Measurements from ENCODE around the gene LENG9. TPM values are rescaled to one million over a fixed set of nuclear protein-coding genes. Genes with fewer than 3 reads are reported as not detected.
A peak's percentile ranks its signal among the peaks of the same experiment; 100 is the strongest.

Gene LENG9
- total RNA-seq, 1 donor from 2014 or later, result 1.7 TPM

GRCh38 chr19:54440641-54441040 is 22.9 kb downstream of the LENG9 start:
- H3K4me3 ChIP-seq, result no peak overlapping the region
- H3K27ac ChIP-seq (replicated peaks), result no peak overlapping the region
- H3K36me3 ChIP-seq, result peaks cover 30% of the 10 kb centered on the region
- H3K27me3 ChIP-seq (ENCODE audit: low read depth), result no peaks in the 10 kb centered on the region
- H3K4me1 ChIP-seq, result peaks cover 25% of the 10 kb centered on the region
- intact Hi-C loops (cut with micrococcal nuclease), result no loop called here
- TF ChIP-seq CTCF (IDR thresholded peaks at IDR 0.05; ENCODE audit: borderline replicate concordance), result no peak
- H3K9me3 ChIP-seq (replicated peaks), result no peaks in the 10 kb centered on the region
- DNase-seq, result no peak

GRCh38 chr19:54439174-54439851 is 24.3 kb downstream of the LENG9 start:
- no peaks in the 10 kb centered on the region for H3K9me3 ChIP-seq (replicated peaks)
- H3K27me3 ChIP-seq (ENCODE audit: low read depth), result no peaks in the 10 kb centered on the region
- H3K4me3 ChIP-seq, result no peak overlapping the region
- intact Hi-C loops (cut with micrococcal nuclease), result no loop called here
- DNase-seq, result no peak
- TF ChIP-seq CTCF (IDR thresholded peaks at IDR 0.05; ENCODE audit: borderline replicate concordance), result peak; percentile 44
- no peak overlapping the region for H3K27ac ChIP-seq (replicated peaks)
- peaks cover 17% of the 10 kb centered on the region for H3K36me3 ChIP-seq
- peaks cover 38% of the 10 kb centered on the region for H3K4me1 ChIP-seq

GRCh38 chr19:54436628-54437252 is 26.8 kb downstream of the LENG9 start:
- DNase-seq, result no peak
- Histone ChIP-seq H3K36me3 (no peaks in the 10 kb centered on the region), H3K9me3 (replicated peaks) (no peaks in the 10 kb centered on the region), H3K4me3 (no peak overlapping the region), H3K27me3 (ENCODE audit: low read depth) (peaks cover 20% of the 10 kb centered on the region), H3K27ac (replicated peaks) (peak overlapping the region; percentile 27), H3K4me1 (peaks cover 42% of the 10 kb centered on the region)
- intact Hi-C loops (cut with micrococcal nuclease), result no loop called here
- no peak for TF ChIP-seq CTCF (IDR thresholded peaks at IDR 0.05; ENCODE audit: borderline replicate concordance)

- no peak for DNase-seq
- H3K4me1 ChIP-seq, result peaks cover 49% of the 10 kb centered on the region
- H3K36me3 ChIP-seq, result no peaks in the 10 kb centered on the region
- no peaks in the 10 kb centered on the region for H3K9me3 ChIP-seq (replicated peaks)
- H3K4me3 ChIP-seq, result no peak overlapping the region
- TF ChIP-seq CTCF (IDR thresholded peaks at IDR 0.05; ENCODE audit: borderline replicate concordance), result peak; percentile 12
- intact Hi-C loops (cut with micrococcal nuclease), result no loop called here
- H3K27ac ChIP-seq (replicated peaks), result peak overlapping the region; percentile 27
- peaks cover 27% of the 10 kb centered on the region for H3K27me3 ChIP-seq (ENCODE audit: low read depth)
Observed at GRCh38 chr19:54436031-54436523, 27.5 kb downstream of the LENG9 start.

GRCh38 chr19:54435551-54436016 is 28.0 kb downstream of the LENG9 start:
- no peaks in the 10 kb centered on the region for H3K36me3 ChIP-seq
- DNase-seq, result no peak
- H3K4me3 ChIP-seq, result no peak overlapping the region
- no peak overlapping the region for H3K27ac ChIP-seq (replicated peaks)
- intact Hi-C loops (cut with micrococcal nuclease), result no loop called here
- peaks cover 32% of the 10 kb centered on the region for H3K27me3 ChIP-seq (ENCODE audit: low read depth)
- H3K4me1 ChIP-seq, result peaks cover 54% of the 10 kb centered on the region
- no peaks in the 10 kb centered on the region for H3K9me3 ChIP-seq (replicated peaks)
- no peak for TF ChIP-seq CTCF (IDR thresholded peaks at IDR 0.05; ENCODE audit: borderline replicate concordance)
